B cell (primary cell): Measurements from ENCODE around the gene TGFB1.

Source experiments
- EZH2 ChIP-seq: IDR thresholded peaks from 2 replicates; pipeline ENCODE4 v1.6.1; 2012; ENCODE audit warnings: borderline replicate concordance, low read depth, mild to moderate bottlenecking, moderate library complexity, low read length; ENCODE audit not compliant: insufficient read depth, poor library complexity, severe bottlenecking
- TF ChIP-seq, protein P1 (sequence below): fragments of 200-600 bp; IDR thresholded peaks from one replicate; pipeline ENCODE4 v1.8.0; 2022; ENCODE audit warnings: antibody characterized with exemption, mild to moderate bottlenecking

DNA sequence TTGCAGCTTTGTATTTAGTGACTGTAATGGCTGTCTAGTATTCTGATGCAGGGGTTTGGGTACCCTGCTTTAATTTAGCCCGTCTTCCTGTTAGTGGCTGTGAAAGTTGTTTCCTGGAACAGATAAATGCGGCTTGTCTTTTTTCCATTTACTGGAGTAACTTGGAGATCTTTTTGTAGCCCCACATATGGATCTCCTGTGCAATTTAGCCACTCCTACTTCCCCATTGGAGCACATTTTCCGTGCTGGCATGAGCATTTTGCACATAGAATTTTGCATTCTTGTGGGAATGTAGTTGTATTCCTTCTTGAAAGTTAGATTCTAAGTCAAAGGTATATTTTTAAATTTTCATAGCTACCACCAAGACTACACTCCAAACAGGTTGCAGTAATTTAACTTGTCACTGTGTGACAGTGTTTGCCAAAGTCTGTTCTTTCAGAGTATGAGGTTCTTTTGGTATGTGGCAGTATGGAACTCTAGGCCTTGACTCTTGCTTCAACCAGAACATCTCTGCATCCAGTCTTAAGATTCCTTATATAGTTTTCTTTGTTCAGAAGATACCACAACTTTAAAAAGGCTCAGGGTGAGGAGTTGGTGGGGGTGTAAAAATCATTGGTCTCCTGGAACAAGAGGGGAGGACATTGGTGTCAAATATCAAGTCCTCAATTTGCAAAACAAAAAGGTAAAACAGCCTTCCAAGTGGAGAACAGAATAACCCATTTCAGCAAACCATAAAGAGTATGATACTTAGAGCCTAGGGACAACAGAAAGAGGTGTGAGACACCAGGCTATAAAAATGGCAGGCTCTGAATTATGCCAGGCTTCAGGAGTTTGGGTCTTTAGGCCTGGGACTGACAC, 64.8 kb downstream of the TGFB1 start:
- TF ChIP-seq, protein P1, sequence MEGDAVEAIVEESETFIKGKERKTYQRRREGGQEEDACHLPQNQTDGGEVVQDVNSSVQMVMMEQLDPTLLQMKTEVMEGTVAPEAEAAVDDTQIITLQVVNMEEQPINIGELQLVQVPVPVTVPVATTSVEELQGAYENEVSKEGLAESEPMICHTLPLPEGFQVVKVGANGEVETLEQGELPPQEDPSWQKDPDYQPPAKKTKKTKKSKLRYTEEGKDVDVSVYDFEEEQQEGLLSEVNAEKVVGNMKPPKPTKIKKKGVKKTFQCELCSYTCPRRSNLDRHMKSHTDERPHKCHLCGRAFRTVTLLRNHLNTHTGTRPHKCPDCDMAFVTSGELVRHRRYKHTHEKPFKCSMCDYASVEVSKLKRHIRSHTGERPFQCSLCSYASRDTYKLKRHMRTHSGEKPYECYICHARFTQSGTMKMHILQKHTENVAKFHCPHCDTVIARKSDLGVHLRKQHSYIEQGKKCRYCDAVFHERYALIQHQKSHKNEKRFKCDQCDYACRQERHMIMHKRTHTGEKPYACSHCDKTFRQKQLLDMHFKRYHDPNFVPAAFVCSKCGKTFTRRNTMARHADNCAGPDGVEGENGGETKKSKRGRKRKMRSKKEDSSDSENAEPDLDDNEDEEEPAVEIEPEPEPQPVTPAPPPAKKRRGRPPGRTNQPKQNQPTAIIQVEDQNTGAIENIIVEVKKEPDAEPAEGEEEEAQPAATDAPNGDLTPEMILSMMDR, result no peak
- TF ChIP-seq EZH2, result no peak
